ENCODE measurements around the gene TIE1.

GRCh38 chr1:43298055-43298454 is 2.7 kb upstream of the TIE1 start:
- TF ChIP-seq CTCF (conservative IDR thresholded peaks at IDR 0.05) (no peak), EZH2 (IDR thresholded peaks at IDR 0.05; ENCODE audit: low read depth) (no peak)
